ENCODE measurements around the gene TP53TG3D.
"Not testable (repeated sequence)": the region's sequence is repeated elsewhere in the genome, so short reads cannot be mapped to it uniquely, and the experiment has no call there.

TP53TG3D gene, protein sequence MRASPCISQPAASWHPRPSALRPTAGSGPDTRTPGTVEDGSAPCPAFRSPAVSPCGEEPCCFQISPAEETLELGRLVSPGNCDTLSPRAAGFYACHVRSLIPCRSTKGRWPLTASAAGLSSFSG

DNA sequence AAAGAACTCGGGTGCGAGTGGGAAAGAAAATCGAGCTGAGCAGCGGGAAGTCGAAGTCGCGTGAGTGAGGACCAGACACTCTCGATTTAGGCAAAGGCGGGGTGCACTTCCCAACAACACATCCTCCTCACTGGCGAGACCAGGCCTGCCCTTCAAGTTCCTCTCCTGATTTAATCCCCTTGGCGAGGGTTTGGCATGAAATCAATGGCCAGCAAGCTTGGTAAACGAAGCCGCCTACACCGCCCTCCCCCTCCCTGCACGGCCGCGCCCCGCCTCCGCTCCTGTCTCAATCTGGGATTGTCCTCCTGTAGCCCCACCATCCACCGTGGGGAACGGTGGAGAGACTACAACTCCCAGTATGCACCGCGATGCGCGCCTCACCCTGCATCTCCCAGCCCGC is at the start of gene TP53TG3D:
TSS of gene TP53TG3D (plus strand) at position 301 of the 400 bp plus-strand sequence. CDS start at position 369, 68 bp downstream.
- DNase-seq (ENCODE audit: extremely low read depth in 1 of 2, low read depth in 1 of 2), result not testable (repeated sequence)

DNA sequence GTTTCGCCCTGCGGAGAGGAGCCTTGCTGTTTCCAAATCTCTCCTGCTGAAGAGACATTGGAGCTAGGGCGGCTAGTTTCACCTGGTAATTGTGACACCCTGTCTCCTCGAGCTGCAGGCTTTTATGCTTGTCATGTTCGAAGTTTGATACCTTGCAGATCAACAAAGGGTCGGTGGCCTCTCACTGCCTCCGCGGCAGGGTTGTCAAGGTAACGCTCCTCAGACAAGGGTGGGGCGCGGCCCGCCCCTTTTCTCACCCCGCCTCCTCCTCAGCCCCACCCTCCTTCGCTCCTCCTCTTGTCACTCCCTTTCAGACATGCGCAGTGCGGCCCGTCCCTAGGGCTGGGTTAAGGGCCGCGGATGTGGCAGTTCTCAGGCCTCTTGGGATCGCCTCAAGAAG is 421 bp downstream of the TP53TG3D start:
- peak in 1 of 2 donors; percentile 11 for DNase-seq (ENCODE audit: extremely low read depth in 1 of 2, low read depth in 1 of 2)

DNA sequence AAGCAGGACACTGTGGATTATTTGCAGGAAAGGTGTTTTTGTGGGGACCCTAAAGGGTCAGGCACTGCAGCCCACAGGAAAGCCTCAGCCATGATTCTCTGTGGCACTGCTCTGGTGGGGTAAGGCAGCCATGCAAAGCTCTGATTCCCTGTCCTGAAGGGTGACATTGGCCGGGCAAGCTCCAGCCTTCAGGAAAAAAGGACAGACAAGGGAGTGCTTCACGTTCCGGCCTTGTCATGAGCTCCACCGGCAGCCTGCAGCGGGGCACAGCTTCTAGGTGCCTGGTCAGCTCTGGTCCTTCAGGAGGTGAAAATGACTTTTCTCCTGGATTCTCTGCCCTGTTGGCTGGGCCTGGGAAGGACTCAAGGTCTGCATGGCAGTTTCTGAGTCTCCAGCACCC is 8.4 kb downstream of the TP53TG3D start:
- DNase-seq (ENCODE audit: extremely low read depth in 1 of 2, low read depth in 1 of 2), result not testable (repeated sequence)

DNA sequence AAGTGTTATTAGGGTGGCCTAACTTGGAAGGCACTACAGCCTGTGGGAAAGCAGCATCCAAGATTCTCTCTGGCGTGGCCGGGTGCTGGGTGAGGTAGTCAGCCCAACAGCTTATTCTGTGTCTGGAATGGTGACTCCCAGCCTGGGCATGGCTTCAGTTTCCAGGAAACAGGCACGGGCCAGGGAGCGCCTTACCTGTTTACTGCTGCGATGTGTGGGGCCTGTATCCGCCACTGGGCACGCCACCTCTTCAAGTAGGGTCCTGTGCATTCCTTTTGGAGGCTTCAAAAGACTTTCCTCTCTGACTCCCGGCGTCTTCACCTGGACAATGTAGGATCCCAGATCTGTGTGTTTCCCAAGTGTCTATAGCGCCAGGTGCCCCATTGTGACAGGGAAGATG is 10.5 kb downstream of the TP53TG3D start:
- DNase-seq (ENCODE audit: extremely low read depth in 1 of 2, low read depth in 1 of 2), result not testable (repeated sequence)

DNA sequence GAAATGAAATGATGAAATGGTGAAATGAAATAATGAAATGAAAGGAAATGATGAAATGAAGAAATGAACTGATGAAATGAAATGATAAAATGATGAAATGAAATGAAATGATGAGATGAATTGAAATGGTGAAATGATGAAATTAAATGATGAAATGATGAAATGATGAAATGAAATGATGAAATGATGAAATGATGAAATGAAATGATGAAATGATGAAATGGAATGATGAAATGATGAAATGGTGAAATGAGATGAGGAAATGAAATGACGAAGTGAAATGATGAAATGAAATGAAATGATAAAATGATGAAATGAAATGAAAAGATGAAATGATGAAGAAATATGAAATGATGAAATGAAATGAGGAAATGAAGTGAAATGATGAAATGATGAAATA is 28.8 kb downstream of the TP53TG3D start:
- DNase-seq (ENCODE audit: extremely low read depth in 1 of 2, low read depth in 1 of 2), result not testable (repeated sequence)

DNA sequence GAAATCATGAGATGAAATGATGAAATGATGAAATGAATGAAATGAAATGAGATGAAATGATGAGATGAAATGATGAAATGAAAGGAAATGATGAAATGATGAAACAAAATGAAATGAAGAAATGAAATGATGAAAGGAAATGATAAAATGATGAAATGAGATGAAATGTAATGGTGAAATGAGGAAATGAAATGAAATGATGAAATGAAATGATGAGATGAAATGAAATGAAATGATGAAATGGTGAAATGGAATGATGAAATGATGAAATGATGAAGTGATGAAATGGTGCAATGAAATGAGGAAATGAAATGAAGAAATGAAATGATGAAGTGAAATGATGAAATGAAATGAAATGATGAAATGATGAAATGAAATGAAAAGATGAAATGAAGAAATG is 29.9 kb downstream of the TP53TG3D start:
- not testable (repeated sequence) for DNase-seq (ENCODE audit: extremely low read depth in 1 of 2, low read depth in 1 of 2)

DNA sequence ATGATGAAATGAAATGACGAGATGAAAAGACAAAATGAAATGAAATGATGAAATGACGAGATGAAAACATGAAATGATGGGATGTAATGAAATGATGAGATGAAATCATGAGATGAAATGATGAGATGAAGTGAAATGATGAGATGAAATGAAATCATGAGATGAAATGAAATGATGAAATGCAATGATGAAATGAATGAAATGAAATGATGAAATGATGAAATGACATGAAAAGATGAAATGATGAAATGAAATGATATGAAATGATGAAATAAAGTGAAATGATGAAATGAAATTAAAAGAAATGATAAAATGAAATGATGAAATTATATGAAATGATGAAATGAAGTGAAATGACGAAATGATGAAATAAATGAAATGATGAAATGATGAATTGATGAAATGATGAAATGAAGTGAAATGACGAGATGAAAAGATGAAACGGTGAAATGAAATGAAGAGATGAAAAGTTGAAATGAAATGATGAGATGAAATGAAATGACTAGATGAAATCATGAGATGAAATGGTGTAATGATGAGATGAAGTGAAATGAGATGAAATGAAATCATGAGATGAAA is 30.9 kb downstream of the TP53TG3D start:
- not testable (repeated sequence) for DNase-seq (ENCODE audit: extremely low read depth in 1 of 2, low read depth in 1 of 2)

DNA sequence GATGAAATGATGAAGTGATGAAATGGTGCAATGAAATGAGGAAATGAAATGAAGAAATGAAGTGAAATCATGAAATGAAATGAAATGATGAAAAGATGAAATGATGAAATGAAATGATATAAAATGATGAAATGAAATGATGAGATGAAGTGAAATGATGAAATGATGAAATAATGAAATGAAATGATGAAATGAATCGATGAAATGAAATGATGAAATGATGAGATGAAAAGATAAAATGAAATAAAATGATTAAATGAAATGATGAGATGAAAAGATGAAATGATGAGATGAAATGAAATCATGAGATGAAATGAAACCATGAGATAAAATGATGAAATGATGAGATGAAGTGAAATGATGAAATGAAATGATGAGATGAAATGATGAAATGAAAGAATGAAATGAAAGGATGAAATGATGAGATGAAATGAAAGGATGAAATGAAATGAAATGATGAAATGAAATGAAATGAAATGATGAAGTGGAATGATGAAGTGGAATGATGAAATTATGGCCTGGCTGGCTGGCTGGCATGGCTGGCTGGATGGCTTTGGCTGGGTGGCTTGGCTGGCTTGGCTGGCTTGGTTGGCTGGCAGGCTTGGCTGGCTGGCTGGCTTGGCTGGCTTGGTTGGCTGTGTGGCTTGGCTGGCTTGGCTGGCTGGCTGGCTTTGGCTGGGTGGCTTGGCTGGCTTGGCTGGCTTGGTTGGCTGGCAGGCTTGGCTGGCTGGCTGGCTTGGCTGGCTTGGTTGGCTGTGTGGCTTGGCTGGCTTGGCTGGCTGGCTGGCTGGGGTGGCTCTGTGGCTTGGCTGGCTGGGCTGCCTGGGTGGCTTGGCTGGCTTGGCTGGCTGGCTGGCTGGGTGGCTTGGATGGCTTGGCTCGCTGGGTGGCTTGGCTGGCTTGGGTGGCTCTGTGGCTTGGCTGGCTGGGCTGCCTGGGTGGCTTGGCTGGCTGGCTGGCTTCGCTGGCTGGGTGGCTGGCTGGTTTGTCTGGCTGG is 32.0 kb downstream of the TP53TG3D start:
- DNase-seq (ENCODE audit: extremely low read depth in 1 of 2, low read depth in 1 of 2), result not testable (repeated sequence)

DNA sequence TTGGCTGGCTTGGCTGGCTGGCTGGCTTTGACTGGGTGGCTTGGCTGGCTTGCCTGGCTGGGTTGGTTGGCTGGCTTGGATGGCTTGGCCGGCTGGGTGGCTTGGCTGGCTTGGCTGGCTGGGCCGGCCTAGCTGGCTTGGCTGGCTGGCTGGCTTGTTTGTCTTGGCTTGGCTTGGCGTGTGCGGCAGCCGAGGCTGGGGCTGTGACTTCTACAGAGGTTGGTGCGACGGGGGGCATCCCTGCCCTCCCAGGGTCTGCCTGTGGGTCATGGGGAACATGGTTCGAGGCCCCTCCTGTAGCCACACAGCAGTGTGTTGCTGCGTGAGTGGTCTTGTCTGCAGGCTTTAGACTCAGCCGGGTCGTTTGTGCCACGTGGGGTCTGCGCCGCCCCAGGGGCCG is 33.1 kb downstream of the TP53TG3D start:
- not testable (repeated sequence) for DNase-seq (ENCODE audit: extremely low read depth in 1 of 2, low read depth in 1 of 2)

DNA sequence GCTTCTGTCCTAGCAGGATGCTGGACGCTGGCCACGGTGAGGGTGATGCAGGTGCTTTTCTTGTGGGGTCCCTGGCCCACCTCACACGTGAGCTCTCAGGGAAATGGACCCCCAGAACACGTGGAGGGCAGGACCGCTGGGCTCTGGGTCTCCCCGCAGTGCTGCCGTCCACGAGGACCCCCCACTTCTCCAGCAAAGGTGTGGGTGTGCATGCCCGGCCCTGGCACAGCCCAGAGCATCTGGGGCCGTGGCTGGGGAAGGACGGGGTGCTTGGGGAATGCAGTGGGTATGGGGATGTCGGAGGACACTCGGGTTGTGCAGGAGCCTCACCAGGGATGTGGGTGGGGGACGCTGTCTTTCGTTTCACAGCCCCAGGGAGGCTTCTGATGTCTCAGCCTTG is 34.7 kb downstream of the TP53TG3D start:
- not testable (repeated sequence) for DNase-seq (ENCODE audit: extremely low read depth in 1 of 2, low read depth in 1 of 2)

DNA sequence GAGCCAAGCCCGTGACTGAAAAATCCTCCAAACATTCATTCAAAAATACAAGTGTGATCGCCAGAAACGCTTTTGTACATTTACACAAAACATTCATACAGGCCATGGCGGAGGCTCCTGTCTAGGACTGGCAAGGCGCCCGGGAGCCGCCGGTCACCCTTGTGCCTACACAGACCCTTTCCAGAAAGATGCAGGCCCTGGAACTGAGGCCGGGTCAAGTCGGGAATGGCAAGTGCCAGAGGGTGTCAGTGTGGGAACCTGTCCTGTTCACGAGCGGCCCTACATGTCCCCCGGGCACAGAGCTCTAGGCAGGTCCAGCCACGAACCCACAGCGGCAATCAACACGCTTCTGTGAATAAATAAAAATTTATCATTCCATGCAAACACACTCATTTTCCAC is 36.1 kb downstream of the TP53TG3D start:
- not testable (repeated sequence) for DNase-seq (ENCODE audit: extremely low read depth in 1 of 2, low read depth in 1 of 2)

DNA sequence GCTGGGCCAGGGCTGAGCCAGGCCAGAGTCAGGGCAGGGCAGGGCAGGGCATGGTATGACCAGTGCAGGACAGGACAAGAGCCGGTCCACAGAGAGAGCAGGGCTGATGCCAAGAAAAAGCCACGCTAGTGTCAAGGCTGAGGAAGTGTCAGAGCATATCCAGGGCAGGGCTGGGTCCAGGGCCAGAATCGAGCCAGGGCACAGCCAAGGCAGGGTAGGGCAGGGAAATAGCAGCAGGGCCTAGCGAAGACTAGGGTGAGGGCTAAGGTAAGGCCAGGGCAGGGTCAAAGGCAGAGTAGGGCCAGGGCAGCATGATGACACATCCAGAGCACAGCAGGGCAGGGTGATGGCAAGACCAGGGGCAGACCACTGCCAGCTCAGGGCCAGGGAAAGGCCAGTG is 49.7 kb downstream of the TP53TG3D start:
- not testable (repeated sequence) for DNase-seq (ENCODE audit: extremely low read depth in 1 of 2, low read depth in 1 of 2)
